Measurements from ENCODE around the gene PAX4. TPM values are rescaled to one million over a fixed set of nuclear protein-coding genes. Genes with fewer than 3 reads are reported as not detected.

Gene PAX4
- total RNA-seq, 1 donor from 2014 or later, result not detected

DNA sequence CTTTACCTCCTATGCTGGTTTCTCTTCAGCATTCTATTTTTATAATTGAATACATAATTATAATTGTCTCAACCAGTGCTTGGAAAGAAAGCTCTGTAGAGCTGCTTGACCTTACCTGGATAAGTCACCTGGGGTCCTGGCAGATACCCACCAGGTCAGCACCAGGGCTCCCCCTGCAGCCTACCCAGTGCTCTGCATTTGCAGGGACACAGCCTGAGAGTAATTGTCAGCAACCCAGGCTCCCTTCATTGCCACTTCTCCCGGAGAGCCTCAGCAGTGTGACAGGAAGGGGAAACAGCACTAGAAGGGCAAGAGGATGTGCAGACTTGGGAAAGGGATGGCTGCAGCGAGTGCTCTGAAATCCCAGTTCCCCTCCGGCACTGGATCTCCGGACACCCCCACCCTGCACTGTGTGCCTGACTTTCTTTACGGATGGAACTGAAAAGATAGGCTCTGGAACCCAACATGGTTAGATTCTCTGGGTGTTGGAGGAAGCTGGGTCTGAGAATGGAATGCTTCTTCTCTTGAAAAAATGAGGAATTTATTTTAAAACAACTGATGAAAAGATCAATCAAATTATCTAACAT is 11.4 kb upstream of the PAX4 start:
- DNase-seq (ENCODE audit: low spot score), result no peak

DNA sequence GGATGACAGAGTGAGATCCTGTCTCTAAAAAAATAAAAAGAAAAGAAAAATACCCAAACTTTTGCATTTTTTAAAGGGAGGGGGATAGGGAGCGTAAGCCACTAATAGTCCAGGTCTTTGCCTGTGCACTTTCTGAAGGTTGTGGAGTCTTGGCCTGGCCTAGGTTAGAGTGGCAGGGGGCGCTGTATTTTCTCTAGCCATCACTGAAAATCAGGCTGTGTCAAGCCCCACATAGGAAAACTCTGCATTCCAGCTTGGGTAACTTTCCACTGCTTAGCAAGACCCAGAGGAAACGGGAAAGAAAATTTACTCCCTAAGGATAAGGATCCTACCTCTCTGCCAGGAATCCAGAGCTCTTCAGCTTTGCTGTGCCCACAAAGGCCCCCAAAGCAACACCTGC is 10.5 kb upstream of the PAX4 start:
- no peak for DNase-seq (ENCODE audit: low spot score)

DNA sequence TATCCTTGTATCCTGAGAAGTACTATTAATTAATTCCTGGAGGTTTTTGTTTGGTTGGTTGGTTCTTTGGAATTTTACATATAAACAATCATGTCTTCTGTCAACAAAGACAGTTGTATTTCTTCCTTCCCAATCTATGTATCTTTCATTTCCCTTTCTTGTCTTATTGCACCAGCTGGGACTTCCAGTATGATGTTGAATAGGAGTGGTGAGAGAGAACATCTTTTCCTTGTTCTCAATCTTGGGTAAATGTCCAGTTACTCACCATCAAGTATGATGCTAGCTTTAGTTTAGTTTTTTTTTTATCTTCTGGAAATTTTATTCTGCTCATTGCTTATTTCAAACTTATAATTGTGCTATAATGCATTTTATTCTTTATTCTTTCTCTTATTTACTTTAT is 7.4 kb upstream of the PAX4 start:
- DNase-seq (ENCODE audit: low spot score), result no peak

DNA sequence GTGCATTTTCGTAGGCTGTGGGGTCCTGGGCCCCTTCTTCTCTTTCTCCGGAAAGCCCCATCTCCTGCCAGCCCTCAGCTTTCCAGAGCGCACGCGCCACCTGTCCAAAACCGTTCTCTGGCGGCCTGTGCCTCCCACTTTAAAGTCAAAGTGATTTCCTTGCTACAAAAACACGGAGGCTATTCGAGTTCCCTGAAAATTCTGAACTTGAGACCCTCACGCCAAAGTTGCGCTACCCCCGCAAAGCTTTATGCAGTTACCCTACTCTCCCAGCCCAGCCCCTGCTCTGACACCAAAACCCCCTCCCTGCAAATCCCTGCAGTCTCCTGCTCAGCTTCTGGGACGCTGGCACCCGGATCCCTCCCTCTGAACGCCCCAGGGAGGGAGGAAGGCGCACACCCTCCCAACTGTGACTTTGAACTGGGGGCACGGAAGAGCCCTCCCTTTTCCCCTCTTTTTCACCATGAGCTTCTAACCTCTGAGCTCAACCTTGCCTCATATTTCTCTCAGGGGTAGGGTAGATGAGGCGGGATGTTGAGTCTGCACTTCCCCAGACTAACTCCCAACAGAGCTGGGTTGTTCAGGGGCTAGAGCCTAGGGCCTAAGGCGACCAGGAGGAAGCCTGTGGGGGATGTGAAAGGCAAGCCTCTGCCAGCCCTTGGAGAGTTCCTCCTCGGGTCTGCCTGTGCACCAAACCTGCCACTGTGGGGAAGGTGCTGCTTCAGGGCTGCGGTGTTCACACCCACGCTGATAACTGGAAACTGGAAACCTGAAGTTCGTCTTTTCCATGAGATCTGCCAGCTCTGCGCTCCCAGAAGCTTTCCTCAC is 2.7 kb upstream of the PAX4 start:
- DNase-seq (ENCODE audit: low spot score), result no peak

DNA sequence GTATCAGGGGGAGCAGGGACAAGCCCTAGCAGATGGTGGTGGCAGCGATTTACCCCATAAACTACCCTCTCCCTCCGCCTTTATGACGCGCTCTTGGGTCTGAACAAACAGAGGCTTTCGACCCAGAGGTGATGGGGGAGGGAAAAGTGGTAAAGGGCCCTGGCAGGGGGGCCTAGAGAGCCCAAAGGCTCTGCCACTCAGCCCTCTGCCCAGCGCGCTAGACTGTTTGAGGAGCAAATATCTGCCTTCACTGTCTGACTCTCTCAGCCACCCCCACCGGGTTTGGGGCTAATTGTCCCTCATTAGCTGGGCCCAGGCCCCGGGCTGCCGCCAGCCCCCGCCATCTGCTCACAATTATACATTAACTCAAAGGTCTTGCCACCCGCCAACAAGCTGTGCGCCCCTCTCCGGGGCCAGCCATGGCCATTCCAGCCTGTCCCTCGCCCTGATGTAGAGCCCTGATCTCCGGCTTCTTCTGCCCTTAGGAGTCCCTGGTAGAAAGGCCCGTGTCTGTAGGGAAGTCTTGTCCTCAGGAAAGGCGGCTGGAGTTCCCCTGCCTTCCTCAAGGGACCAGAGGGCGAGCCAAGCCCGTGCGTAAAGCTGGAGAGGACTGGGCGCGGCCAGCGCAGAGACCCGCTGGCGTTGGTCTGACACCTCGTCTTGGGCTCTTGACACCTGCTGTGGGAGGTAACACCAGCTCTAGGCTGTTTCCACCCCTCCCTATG is 1.9 kb upstream of the PAX4 start:
- no peak for DNase-seq (ENCODE audit: low spot score)

DNA sequence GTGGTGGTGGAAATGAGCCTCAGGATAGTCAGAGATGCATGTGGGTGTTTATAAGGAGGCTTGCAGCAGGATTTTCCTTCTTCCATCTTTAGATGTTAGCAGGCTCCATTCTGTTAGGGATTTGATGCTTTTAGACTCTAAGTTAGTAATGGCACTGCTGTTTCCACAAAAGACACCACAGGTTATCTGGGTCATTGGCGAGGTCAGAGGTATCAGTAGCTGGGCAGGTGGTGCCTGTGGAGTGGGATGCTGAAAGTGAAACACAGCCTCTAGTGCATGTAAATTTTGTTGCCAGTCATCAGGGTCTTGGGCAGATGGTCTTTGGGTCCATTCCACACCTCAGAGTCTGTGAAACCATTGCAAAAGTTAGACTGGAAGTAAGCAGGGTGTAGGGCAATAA is 833 bp upstream of the PAX4 start:
- DNase-seq (ENCODE audit: low spot score), result no peak

DNA sequence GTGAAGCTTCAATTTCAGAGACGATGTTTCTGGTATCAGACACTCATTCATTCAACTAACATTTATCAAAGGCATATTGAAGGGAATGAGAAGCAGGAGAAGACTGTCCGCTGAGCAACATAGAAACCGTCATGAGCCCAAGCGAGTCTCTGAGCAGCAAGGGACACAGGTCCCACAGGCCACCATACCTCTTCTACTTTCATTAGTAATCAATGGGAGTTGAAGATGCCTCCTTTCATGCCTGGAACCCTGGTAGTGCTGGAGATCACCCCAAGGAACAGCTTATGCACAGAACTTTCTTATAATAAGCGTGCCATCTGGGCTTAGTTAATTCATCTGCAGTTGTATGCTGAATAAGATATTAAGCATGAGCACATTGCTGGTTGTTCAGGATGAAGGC is 1.2 kb downstream of the PAX4 start:
- DNase-seq (ENCODE audit: low spot score), result no peak

DNA sequence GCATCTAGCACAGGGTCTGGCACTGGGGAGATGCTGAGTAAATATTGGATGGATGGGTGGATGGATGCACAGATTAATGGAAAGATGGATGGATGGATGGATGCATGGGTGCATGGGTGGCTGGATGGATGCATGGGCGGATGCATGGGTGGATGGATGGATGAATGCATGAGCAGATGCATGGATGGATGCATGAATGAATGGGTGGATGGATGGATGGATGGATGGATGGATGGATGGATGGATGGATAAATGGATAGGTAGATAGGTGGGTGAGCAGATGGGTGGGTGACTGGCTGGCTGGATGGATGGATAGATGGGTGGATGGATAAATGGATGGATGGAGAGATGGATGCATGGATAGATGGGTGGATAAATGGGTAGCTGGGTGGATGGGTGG is 5.7 kb downstream of the PAX4 start:
- DNase-seq (ENCODE audit: low spot score), result no peak

DNA sequence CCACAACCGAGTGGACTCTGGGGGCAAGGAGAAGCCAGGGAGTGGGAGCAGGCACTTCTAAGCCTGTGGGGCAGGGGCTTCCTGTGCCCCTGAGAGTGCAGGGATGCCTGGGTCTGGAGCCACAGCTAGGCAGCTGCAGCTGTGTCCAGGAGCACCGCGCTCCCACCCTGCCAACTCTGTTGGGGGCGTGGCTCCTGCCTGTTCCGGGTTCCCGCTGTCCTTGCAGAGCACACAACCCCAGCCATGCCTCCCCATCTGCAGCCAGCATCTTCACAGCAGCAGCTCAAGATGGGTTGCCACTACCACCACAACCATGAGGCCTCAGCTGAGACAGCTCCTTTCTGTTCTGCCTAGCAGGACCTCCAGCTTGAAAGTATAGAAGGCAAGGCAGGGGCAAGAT is 8.6 kb downstream of the PAX4 start:
- no peak for DNase-seq (ENCODE audit: low spot score)

DNA sequence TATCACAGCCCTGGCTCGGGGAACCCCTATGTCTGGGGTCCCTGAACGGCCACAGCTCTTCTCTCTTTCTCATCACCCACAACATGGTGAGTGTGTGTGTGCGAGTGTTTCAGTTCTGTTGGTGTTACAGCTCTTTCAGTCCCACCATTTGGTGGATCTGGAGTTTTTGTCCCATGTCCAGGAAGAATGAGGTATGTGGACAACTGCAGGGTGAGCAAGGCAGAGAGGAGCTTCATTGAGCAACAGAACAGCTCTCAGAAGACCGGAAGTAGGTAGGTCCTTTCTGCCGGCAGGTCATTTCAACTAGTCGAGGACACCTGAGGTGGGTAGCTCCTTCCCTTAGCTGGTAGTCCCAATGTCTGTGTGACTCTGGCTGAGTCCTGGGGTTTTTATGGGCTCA is 9.5 kb downstream of the PAX4 start:
- DNase-seq (ENCODE audit: low spot score), result no peak

DNA sequence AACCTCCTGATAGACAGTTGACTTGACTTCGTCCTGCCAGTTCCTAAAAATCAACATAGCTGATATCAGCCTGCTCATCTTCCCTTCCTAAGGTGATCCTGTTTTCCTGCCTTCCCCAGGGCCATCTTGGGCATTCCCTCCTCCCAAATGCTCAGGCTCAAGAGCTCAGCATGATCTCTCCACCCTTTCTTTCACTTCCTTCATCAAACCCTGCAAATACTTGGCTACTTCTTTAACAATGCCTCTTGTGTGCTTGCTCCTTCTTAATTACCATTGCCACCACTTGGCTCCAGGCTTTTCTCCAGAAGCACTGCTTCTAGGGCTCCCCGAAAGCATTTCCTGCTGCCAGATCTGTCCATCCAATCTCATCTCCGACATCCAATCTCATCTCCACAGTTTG is 17.1 kb downstream of the PAX4 start:
- DNase-seq (ENCODE audit: low spot score), result no peak

DNA sequence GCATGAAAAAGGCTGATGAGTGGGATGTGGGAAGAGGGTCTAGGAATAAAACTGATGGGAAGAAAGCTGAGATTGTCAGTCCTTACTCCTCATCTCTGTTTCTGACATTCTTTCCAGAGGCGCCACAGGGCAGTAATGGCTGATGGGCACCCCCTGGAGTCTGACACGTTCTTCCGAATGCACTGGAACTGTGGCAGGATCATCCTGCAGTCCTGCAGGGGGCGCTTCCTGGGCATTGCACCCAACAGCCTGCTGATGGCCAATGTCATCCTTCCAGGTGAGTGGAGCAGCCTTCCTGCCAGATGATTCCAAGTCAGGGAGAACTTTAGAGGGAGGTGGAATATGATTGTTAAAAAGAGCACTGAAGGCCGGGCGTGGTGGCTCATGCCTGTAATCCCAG is 19.6 kb downstream of the PAX4 start:
- no peak for DNase-seq (ENCODE audit: low spot score)

DNA sequence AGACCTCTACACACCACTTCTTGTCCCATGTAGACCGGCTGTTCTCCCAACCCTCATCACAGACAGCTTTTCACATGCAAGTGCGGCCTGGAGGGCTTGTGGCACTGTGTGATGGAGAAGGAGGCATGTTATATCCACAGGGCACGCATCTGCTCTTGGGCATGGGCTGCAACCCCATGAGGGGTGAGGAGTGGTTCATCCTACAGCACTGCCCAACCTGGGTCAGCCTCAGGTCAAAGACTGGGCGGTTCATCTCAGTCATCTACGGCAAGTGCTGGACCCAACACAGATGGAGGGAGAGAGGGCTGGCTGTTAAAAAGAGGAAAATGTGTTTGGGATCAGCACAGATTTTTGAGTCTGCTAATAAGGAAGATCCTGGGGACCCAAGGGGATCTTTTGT is 22.2 kb downstream of the PAX4 start:
- DNase-seq (ENCODE audit: low spot score), result no peak

DNA sequence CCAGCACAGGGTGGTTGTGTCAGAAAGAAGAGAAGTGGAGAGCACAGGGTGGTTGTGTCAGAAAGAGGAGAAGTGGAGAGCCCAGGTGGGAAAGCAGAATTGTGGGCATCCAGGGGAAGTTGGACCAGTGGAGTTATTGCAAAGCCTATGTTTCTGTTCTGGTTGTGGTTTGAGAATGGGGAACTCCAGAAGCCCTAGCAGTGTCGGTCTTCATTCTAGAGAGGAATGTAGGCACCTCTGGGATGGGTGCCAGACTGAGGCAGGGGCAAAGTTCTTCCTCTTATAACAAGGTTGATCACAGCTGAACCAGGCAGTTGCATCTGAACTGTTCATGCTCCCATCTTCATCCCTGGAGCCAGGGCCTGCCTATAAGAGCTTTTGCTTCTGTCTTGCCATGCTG is 23.5 kb downstream of the PAX4 start:
- no peak for DNase-seq (ENCODE audit: low spot score)

DNA sequence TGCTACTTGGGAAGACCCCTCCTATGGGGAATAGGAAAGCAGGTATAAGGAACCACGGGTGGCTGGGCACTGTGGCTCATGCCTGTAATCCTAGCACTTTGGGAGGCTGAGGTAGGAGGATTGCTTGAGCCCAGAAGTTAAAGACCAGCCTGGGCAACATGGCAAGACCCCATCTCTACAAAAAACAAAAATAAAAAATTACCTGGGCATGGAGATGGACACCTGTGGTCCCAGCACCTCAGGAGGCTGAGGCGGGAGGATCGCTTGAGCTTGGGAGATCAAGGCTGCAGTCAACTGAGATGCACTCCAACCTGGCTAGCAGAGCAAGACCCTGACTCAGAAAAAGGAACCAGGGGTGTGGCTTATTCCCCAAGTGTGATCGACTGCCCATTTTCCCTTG is 25.4 kb downstream of the PAX4 start:
- no peak for DNase-seq (ENCODE audit: low spot score)

DNA sequence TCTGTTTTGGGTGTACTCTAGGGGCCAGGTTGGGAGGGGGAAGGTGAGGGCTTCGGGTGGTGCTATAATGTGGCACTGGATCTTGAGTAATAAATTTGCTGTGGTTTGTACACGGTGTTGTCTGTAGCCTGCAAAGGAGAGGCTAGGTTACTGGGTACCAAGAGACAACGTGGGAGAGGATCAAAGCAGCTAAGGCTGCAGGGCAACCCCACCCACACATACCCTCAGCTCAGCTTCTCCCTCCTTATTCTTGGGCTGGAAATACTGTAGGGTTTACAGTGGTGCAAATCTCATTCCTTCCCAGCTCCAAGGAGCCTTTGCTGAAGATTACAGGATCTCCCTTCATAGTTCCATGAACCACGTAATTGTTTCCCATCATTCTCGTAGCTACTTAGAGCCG is 26.4 kb downstream of the PAX4 start:
- DNase-seq (ENCODE audit: low spot score), result no peak

DNA sequence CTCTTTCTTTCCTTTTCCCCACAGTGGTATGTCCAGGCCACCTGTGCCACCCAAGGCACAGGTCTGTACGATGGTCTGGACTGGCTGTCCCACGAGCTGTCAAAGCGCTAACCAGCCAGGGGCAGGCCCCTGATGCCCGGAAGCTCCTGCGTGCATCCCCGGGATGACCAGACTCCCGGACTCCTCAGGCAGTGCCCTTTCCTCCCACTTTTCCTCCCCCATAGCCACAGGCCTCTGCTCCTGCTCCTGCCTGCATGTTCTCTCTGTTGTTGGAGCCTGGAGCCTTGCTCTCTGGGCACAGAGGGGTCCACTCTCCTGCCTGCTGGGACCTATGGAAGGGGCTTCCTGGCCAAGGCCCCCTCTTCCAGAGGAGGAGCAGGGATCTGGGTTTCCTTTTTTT is 26.8 kb downstream of the PAX4 start:
- DNase-seq (ENCODE audit: low spot score), result no peak

DNA sequence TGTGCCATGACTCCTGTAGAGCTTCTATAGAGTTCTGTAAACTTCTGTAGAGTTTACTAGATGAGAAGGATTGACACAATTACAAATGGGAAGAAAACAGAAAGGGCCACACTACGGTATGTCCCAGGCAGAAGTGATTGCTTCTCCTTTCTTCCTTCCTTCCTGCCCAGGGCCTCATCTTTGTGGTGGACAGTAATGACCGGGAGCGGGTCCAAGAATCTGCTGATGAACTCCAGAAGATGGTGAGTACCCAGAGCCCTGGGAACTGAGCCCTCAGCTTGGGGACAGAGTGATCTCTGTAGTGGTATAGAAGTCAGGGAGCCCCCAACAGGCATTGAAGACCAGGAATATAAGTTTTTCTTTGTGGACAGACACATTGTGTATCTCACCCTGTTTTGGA is 28.0 kb downstream of the PAX4 start:
- no peak for DNase-seq (ENCODE audit: low spot score)

DNA sequence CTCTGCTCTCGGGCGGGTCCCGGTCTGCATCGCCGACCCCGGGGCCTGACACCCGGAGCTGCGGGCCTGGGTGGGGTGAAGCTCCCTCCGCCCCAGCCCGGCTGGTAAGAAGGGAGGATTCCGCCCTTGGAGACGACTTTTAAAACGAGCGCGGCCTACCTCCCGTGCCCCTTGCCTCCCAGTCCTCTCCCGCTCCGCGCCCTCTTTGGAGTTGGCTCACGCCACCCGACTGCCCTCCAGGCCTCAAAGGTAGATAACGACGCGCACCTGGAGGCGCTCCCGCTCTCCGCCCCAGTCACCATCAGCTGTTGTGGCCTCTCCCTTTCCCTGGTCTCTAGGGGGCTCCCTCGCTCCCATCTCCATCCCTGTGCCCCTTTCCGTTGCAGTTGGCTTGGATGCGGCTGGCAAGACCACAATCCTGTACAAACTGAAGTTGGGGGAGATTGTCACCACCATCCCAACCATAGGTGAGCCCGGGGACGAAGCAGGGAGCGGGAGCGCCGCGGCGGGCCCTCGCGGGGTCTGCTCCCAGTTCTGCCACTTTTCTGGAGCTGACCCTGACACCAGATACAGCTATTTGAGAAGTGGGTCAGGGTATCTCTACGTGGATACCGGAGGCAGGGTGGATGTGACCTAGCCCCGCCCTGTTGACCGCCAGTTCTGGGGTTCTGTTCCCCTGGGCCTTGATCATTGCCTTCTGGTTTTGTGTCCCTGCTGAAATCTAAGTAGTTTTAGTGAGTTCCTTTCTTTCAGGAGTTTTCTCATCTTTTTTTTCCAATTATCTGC is 29.1 kb downstream of the PAX4 start:
- DNase-seq (ENCODE audit: low spot score), result peak; percentile 56

DNA sequence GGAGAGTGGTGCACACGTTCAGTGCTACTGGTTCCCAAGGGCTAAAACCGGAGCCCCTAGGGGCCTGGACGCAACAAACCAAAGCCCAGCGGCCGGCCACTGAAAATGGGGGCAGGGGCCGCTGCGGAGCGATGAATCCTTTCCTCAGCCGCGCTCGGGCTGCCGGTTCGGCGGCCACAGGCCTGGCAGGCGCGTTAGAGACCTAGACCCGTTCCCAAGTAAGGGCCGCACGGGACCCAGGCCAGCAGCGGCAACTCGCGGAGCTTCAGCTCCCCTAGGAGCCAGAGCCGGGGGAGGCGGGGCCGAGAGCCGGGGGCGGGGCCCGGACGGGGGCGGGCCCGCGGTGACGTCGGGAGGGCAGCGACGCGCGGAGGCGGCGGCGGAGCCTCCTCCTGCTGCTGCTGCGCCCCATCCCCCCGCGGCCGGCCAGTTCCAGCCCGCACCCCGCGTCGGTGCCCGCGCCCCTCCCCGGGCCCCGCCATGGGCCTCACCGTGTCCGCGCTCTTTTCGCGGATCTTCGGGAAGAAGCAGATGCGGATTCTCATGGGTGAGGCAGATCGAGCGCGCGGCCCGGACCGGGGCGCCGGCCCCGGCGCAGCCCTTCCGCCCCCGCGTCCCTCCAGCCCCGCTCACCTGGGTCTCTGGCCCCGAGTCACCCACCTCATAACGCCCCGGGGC is 29.8 kb downstream of the PAX4 start, which contains the start of gene ARF5:
Gene ARF5, plus strand, starts transcription at position 393 of the 678 bp plus-strand sequence. Its CDS starts 88 bp downstream, at position 481.
- peak; percentile 93 for DNase-seq (ENCODE audit: low spot score)

DNA sequence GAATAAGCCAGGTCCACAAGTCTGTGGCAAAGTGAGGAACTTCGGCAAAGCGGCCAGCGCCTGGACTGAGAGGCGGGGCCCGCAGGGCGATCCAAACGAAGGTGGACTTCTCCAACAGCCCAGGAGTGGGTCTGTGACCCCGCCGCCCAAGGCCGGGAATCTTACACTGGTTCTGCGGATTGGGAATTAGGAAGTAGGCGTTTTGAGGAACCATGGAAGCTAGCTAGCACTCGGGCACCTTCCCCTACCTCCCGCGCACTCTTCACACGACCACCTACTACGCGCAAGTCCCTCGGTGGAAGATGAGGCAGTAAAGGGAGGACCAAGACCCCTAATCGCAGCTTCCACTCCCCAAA is 30.3 kb downstream of the PAX4 start:
- DNase-seq (ENCODE audit: low spot score), result no peak

DNA sequence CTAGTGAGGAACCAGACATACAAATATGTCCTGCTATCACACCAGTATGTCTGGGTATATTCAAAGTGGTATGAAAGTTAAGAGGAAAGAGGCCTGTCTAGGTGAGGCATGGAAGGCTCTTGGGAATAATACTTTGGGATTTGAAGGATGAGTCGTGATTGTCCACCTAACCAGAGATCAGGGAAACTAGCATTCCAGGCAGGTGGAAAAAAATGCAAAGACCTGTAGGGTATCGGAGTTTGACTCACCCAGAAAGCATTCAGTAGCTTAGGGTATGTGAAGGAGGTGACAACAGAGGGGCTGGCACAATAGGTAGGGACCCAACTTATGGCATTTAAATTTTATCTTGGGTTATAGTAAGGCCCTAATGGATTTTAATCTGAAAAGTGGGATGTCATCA is 31.6 kb downstream of the PAX4 start:
- DNase-seq (ENCODE audit: low spot score), result no peak

Data from ureter (tissue), 1 donor.